HG02759 (cell line): ENCODE results near the gene EPHA3.
"Not testable (repeated sequence)": the region's sequence is repeated elsewhere in the genome, so short reads cannot be mapped to it uniquely, and the experiment has no call there.

Source experiments
- ATAC-seq: cut with Tn5 transposase; IDR thresholded peaks from one replicate; pipeline ENCODE4 v1.9.1; 2021; ENCODE audit warnings: mild to moderate bottlenecking, moderate library complexity; ENCODE audit not compliant: unreplicated experiment

Gene EPHA3

DNA sequence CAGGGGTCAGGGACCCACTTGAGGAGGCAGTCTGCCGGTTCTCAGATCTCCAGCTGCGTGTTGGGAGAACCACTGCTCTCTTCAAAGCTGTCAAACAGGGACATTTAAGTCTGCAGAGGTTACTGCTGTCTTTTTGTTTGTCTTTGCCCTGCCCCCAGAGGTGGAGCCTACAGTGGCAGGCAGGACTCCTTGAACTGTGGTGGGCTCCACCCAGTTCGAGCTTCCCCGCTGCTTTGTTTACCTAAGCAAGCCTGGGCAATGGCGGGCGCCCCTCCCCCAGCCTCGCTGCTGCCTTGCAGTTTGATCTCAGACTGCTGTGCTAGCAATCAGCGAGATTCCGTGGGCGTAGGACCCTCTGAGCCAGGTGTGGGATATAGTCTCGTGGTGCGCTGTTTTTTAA, 243.5 kb downstream of the EPHA3 start:
- not testable (repeated sequence) for ATAC-seq

DNA sequence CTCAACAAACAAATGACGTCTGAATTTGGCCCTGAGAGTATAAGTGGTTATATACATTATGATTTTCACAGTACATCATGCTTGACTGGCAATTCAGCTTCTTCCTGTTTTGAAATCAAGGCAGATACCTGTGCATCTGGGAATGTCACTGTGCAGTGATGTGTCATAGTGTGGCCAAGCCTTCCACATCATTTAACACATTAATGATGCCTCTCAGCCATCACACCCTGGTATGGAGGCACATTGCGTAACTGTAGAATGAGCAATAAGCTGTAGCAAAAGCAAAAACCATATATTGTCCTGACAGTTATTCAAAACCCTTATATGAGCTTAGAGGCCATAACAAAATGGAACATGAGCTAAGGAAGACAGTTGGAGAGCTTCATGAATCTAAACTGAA, 246.0 kb downstream of the EPHA3 start:
- no peak for ATAC-seq

DNA sequence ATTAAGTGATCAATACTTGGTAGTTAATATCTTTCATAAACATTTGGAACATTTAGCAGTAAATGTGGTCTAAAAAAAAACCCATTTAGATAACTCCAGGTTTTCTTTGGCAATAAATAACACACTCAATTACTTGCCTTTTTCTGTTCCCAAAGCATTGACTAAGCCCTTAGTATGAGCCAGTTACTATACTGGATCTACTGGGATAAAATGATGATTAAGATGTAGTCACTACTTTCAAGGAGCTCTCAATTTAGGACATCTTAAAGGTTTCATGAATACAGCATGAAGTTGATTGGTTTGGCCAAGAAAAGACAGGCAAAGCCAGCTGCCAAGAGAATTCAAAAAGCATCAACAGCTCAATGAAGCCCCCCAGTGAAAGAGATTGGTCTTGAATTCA, 250.9 kb downstream of the EPHA3 start:
- ATAC-seq, result no peak

DNA sequence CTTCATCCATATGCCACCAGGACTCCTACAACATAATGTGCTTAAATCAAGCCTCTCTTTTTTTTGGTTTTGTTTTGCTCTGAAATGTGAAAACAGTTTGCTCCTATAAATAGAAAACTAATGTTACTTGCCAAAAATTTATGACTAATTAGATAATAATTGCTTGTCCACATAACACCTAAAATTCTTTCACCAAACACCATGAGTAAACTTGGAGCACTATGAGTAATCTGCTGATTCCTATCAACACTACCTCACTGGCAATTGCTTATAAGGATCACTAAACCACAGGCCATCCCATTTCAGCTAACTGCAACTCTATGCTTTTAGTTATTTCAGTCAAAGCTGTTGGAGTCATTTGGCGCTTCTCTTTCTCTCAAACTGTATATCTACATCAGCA, 252.7 kb downstream of the EPHA3 start:
- ATAC-seq, result no peak

DNA sequence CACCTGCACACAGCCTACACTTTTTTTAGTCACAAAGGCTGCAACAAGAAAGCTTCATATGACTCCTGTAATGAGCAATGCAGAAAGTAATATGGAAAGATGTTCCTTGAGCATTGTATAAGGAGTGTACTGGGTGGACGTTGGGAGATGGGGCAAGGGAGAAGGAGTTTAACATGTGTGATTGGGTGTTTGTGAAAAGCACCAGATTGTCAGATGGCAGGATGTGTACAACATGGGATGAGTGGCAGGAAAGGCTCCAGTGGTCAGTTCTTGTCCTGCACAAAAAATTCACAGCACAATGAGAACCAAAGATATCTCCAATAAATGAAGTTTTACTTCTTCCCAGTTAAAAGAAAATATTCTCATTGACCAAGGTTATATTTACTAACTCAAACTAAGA, 255.1 kb downstream of the EPHA3 start:
- no peak for ATAC-seq

DNA sequence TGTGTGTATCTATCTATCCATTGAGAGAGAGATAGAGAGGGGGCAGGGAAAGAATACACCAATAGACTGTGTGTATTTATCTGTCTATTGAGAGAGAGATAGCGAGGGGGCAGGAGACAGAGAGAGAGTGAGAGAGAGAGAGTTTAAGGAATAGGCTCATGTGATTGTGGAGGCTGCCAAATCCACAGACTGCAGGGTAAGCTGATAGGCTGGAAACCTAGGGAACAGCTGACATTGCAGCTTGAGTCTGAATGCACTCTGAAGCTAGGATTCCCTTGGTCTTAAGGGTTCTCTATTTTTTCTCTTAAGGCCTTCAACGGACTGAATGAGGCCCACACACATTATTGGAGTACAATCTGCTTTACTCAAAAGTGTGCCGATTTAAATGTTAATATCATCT, 255.8 kb downstream of the EPHA3 start:
- no peak for ATAC-seq

DNA sequence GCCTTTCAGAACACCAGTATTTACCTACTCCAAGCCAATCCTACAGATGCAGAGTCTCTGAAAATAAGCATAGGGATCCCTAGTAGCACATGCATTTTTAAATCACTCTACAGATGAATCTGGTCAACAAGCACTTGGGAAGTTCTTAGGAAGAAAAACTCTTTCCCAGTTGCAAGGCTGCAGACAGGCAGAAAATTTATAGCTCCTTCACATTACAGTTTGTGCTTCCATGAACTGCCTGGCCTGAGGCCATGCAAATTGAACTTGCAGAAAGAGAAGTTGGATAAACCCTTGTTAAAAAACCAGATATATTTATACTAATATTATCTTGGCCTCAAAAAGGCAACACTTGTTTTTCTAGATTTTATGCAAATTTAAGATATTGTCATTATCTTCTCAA, 256.9 kb downstream of the EPHA3 start:
- no peak for ATAC-seq

DNA sequence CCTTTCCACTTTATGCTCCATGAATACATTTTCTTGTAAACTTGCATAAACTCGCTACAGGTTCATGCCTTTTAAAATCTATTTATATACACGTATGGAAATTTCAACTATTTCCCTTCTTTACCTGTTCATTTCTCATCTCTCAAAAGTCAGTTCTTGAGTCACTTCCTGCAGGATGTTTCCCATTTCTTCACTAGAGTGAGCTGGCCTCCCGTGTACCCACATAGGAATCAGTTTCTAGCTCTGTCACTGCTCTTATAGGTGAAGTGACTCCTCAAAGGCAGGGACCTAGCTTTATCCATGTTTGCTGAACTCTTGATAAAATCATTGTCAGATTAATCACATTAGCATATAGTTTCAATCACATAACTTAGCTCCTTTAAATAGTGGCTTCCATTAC, 259.7 kb downstream of the EPHA3 start:
- no peak for ATAC-seq

DNA sequence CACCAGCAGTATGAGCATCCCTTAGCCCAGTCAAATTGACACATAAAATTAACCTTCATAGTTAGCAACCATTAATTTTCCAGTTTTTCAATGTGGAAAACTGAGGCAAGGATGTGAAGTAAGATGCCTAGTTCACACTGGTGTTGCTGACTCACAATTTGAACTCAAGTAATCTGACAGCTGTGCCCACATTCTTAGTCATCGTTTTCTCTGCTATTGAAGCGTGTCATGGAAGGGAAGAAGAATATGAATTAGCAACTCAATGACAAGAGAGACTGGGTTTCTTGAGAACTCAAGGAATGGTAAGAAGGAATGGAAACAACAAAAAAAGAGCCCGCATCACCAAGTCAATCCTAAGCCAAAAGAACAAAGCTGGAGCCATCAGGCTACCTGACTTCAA, 261.4 kb downstream of the EPHA3 start:
- ATAC-seq, result no peak

DNA sequence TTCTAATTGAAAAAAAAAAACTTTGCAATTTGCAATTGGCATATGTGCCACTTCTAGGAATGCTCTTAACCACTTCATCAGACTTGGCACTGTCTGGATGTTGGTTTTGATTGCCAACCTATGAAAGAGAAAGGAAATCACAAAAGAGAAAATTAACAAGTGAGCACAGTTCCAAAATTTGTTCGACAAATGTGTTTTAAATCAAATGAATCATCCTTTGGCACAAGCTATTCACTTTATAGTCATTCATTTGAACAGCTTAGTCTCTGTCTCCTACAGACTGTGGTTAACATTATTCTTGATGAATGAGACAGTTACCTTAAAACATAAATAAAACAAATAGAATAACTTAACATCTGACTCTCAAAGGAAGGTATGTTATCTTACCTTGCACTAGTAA, 265.0 kb downstream of the EPHA3 start:
- ATAC-seq, result no peak

DNA sequence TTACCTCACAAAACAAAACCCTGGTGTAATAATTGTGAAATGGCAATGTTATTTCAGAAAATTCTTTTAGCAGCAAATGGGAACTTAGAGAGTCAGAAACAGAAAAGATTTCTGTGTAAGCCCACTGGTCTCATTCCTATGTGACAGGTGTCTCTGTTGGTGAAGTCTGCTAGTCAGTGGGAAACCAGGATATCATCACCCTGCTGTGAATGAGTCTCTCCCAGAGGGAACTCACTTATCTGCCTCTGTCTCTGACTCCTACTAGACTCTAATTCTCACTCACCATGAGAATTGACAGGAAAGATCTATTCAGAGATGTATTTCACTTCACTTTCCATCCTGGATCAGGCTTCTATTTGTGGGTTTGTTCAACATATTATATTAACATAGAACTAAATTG, 266.0 kb downstream of the EPHA3 start:
- ATAC-seq, result no peak

DNA sequence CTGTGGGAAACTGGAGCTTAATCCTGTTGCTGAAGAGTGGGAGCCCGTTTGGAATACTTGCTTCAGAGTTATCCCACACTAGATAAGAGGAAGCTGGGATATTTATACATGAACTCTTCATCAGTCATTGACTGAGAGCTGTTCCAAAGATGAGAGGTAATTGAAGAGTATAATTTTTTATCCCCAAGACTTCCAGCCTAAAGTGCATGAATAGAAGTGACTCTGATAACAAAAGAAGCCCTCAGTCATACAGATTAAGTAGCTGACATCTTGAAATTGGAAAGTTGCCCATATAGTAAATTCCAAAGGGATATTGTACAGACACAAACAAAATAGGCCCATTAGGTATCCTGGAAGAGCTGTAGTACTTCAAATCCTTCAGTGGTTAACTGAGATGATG, 268.0 kb downstream of the EPHA3 start:
- no peak for ATAC-seq

DNA sequence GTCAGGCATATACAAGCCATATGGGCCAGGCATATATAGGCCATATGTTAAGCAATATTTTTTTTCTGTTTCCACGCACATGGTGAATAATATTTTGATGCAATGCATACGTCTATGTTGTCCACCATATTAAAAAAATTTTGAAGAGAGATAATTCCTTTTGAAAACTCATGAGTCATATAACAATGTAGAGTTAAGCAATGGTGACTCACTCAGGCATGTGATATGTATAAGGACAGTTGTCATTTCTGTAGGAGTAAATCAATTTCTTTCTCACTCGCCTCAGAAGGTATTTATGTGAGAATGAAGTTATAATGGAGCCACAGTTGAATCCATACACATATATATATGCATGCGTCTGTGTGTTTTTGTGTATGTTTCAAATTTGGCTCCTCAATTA, 272.6 kb downstream of the EPHA3 start:
- no peak for ATAC-seq

DNA sequence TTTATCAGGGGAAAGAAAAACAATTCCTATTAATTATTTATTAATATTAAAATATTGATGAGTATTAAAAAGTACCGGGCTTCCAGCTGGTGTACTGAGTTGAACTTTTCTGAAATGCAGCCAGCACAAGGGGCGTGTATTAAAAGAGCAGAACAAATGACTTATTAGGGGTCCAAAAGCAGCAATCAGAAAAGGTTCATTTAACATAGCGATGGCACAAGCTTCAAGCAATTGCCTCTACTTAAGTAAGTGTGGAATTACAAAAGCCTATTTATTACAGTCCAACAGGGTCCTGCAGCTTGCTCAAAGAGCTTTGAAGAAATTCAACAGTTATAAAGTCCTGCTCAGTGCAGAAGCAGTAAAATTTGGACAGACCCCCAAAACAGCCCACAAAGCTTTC, 285.6 kb downstream of the EPHA3 start:
- no peak for ATAC-seq

DNA sequence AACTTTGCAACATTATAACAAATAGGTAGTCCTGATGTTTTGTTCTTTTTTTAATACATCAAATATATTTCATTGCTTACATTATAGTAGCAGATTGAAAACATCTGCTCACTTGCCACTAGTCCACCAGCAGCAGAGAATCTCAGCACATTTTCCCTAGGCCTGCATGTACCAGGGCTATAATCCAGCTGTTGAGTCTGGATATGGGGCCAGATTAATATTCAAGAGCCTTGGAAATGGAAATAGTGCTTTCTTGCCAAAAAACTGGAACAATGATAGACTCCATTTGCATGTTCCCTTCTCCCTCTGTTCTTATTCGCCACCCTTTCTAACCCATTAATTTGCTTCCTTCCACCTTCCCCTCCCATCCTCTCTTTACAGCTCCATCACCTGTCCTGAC, 288.0 kb downstream of the EPHA3 start:
- ATAC-seq, result no peak

DNA sequence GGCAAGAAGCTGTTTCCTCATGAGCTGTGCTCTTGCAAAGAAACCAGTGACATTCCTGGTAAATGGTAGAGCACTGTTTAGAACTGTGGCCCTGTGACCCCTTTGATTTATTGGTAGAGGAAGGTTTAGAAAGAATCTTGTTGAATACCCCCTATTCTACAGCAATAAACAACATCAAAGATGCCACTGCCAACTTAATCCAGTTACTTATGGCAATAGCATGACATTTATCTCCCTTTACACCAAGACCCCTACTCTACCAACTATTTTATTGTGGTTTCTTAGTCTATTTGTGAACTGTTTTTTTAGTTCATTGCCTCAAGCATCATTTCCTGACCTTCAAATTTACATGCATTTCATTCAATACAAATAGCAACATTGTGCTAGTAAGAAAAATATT, 288.6 kb downstream of the EPHA3 start:
- ATAC-seq, result no peak

DNA sequence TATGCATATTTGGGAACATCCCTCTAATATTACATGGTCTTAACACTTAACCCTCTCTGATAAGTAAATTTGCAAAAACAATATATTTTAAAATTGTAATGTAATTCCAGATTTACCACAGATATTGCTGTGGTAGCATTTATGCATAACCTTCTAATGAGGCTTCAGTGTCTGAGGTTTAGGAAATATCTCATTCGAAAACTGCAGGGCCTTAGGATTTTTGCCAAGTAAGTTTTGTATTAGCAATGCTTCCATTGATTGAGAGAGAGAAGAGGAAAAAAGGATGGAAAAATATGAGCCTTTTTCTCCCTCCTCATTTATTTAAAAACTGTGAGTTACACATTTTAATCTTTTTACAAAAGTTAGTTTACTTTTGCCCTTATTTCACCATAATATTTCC, 294.6 kb downstream of the EPHA3 start:
- no peak for ATAC-seq

DNA sequence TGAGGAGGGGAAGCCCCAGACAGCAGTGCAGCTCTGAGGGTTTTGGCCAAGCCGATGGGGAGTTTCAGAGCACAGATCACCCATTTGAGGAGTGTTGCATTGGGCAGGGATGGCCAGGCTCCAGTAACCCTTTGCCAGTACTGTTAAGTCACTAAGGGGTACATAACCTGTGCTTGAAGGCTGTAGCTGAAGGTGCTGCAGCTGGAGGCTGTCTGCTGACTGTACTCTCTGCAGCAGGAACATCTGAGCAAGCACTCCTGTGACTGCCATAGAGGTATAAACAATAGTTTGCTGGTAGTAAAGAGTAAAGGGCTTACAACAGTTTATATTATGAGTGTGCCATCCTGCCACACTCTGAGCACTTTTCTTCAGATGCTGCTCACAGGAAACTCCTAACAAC, 297.8 kb downstream of the EPHA3 start:
- ATAC-seq, result no peak

DNA sequence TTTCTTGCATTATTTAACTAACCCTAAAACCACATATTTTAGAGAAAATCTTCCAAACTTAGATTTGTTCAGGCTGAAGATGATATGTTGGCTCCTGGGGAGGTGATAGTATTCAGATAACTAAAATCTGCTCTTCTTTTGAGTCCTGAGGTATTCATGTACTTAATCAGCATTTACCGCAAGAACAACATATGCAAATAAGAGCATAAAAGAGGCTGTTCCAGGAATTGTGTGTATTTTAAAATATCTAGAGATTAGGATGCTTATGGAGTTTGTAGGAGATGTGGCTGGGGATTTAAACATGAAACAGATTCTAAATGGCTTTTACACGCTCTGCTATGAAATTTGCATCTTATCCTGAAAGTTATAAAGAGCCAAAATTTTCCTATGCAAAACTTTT, 298.2 kb downstream of the EPHA3 start:
- no peak for ATAC-seq

DNA sequence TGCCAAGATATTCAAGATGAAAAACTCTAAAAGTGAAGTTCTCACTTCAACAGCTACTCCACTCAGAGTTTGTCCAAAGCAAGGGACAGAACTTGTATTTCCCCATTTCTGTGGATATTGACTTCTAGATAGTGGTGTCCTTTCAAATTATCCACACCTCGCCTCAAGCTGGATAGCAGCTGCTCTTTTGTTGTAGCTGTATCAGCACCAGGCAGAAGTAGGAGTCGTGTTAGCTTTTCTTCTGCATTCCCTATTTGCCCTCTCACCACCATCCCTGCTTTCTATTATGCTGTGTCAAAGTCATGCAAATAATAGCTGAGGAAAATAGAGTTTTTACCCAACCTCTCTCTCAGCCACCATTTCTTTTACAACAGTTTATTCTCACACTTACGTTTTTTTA, 303.8 kb downstream of the EPHA3 start:
- ATAC-seq, result no peak

DNA sequence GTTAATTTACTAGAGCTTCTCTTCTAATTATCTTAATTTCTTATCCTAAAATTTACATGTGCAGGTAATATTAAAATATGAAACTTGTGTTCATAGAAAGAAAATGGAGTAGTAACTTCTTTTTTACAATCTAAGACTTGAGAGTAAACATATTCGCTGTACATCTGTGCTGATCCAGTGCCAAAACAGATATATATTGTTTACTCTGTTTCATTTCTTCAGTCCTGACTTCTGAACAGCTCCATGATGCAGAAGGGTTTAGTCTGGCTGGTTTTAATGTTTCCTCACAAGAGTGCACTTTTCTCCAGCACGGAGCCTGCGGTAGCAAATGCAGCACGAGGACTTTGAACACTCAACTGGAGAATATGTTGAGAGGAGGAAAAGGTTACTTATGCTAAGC, 306.8 kb downstream of the EPHA3 start:
- no peak for ATAC-seq

DNA sequence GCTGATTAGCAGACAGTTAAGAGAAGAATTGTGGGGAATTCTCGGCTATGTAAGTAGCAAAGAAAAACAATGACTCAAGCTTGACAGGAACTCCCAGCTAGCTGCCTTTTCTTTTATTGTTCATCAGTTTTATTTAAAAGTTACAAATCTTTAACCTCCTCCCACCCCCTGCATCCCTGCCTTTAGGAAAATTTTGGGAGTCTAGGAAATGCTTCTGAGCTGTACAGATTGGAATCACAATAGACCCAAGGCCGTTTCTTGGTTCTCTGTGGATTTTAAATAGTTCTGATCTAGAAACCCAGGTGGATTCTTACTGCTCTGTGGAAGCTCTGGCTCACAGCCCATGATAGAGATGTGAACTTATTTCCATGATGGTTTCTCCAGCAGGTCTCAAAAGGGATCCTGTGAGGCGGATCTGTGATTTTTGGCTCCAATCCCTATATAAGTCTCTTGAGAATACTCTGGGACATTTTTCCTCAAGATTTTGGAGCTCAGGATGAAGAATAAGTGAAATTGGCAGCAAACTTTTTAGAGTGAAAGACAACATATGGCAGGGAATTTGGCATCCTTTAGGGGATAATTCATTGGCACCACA, 312.3 kb downstream of the EPHA3 start:
- ATAC-seq, result no peak

DNA sequence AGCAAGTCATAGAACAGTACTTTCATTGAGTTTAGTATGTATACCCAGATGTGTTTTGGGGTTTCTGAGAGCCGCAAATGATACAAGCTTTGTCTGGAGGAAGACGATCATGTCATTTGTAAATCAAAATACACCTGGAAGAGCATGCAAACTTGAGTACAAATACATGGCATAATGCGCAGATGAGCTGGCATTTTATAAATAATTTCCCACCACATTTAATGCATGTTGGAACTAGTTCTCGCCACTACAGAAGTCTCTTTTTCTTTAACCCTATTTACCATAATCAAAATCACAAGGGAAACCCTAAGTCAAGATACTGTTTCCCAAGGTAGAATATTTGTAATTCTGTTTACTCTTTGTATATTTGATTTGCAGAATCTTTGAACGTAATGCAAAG, 318.6 kb downstream of the EPHA3 start:
- ATAC-seq, result no peak
